HG03354 (cell line): ENCODE results near the gene HHAT.

ENCODE experiments used
- ATAC-seq: cut with Tn5 transposase; IDR thresholded peaks from one replicate; pipeline ENCODE4 v1.9.1; 2021; ENCODE audit warnings: mild to moderate bottlenecking; ENCODE audit not compliant: unreplicated experiment, poor library complexity, severe bottlenecking

The HHAT gene

GRCh38 chr1:210687582-210688279, 359.0 kb downstream of the HHAT start:
- no peak for ATAC-seq

- no peak for ATAC-seq
Measured at GRCh38 chr1:210688512-210689234, 360.0 kb downstream of the HHAT start.

- ATAC-seq: no peak
Measured at GRCh38 chr1:210689826-210690225, 361.1 kb downstream of the HHAT start.

DNA sequence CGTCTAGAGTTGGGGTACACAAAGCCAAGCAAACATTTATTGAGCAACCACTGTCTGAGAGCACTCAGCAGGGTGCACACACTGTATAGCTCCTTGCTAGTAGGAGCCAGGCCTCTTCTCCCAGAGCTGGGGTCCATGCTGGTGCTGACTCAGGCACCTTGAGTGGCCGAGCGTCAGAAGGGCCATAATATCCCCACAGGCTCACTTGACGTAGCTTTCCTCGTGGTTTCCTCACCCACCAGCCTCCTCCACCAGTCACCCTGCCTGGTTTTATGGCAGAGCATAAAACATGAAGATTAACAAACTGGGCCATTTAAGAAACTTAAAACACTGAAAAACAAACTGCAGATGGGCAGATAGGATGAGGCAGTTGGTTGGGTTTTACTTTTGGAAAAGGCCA, 361.5 kb downstream of the HHAT start:
- no peak for ATAC-seq

GRCh38 chr1:210691039-210691610, 362.4 kb downstream of the HHAT start:
- no peak for ATAC-seq

- peak; percentile 53 for ATAC-seq
Measured at GRCh38 chr1:210692796-210693195, 364.1 kb downstream of the HHAT start.

DNA sequence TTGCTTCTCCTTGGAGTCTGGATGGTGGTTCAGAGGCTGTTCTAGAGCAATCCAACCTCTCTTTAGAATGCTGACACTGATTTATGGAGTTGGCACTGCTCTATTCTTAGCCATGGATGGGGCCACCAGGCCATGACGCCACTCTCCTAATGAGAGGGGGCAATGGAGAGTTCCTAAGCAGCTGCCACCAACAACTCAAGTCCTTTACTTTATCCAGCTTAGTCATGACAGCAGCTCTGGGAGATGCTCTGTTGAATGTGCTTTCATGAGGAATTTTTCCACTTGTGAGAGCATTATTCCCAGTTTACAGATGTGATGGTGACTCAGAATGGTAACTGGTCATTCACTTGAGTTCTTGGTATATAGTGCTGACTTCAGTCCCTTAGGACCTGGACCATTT, 366.3 kb downstream of the HHAT start:
- no peak for ATAC-seq

DNA sequence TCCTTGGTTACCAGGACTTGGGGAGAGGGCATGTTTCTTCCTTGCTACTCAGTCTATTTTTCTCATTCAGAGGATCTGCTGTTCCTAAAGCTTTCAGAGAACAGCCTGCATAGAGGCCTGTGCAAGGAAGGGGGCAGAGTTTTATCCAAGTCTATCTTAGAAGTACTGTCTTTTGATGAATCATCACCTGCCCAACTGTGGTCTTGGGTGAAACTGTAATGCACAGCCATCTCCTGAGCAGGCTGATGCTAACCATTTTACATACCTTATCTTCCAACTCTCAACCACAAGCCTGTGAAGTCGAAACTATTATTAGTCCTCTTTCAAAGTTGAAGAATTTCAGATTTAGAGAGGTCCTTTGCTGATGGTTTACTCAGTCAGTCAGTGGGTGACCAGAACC, 368.0 kb downstream of the HHAT start:
- ATAC-seq: peak; percentile 94

- ATAC-seq: no peak
Measured at GRCh38 chr1:210697185-210697584, 368.5 kb downstream of the HHAT start.

DNA sequence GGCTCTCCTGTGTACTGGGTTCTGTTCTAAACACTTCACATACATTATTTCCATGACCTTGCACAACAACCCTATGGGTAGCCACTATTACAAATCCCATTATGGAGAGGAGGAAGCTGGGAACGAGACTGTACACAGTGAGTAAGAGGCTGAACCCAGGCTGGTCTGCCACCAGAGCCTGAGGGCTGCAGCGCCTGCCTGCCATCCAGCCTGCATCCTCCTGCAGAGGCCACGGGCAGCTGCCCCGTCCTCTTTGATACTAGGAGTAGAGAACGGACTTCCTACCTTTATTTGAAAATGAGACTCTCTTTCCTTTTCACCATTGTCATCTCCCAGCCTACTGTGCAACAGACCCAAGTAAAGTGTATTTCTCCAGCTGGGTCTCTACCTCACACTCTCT, 370.0 kb downstream of the HHAT start:
- no peak for ATAC-seq

DNA sequence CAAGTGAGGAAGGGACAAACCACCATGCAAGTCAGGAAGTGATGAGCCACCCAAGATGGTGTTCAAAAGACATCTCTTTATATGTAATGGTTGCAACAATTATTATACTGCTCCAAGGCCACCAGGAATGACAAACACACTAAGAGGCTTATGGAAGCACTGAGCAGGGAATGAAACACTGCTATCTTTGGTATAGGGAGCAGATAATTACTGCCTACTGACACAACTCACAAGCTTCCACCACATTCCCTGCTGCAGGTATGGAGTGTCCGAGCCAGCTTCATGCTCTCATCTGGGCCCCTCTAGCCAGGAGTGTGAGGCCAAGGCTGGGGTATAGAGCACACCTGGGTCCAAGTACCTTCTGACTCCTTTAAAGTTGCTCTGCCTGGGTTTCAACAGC, 371.4 kb downstream of the HHAT start:
- no peak for ATAC-seq

DNA sequence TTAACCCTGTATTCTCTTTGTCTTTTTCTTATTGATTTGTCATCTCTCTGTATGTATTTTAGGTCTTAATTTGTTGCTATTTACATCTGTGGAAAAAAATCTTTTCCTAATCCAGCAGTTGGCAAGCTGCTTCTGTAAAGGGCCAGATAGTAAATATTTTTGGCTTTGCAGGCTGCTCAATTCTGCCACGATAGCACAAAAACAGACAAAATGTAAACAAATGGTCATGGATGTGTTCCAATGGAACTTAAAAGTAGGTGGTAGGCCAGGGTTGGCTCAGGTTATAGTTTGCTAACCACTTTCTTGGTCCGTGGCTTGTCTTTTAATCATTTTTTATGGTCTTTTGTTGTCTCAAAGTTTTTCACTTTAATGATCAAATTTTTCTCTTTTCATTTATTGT, 371.8 kb downstream of the HHAT start:
- ATAC-seq: no peak

DNA sequence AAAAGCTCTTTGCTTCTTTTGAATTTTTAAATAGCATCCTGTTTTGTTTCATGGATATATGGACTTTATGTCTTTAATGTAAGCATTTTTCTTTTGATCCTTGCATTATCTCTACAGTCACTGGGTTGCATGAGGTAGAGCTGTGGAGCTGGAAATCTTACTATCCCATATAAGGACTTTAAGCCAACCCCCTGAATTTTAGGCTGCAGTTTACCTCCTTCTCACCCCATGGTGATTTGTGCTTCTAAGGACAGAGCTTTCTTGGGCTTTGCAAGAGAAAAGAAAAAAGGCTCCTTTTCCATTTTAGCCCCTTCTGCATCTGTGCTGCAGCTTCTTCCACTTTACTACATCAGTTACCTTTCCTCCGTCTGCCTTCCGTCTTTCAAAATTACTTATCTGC, 373.8 kb downstream of the HHAT start:
- no peak for ATAC-seq

GRCh38 chr1:210703593-210703992, 374.9 kb downstream of the HHAT start:
- ATAC-seq: no peak

- ATAC-seq: no peak
Measured at GRCh38 chr1:210705086-210705485, 376.4 kb downstream of the HHAT start.

GRCh38 chr1:210706246-210706645, 377.5 kb downstream of the HHAT start:
- ATAC-seq: no peak

DNA sequence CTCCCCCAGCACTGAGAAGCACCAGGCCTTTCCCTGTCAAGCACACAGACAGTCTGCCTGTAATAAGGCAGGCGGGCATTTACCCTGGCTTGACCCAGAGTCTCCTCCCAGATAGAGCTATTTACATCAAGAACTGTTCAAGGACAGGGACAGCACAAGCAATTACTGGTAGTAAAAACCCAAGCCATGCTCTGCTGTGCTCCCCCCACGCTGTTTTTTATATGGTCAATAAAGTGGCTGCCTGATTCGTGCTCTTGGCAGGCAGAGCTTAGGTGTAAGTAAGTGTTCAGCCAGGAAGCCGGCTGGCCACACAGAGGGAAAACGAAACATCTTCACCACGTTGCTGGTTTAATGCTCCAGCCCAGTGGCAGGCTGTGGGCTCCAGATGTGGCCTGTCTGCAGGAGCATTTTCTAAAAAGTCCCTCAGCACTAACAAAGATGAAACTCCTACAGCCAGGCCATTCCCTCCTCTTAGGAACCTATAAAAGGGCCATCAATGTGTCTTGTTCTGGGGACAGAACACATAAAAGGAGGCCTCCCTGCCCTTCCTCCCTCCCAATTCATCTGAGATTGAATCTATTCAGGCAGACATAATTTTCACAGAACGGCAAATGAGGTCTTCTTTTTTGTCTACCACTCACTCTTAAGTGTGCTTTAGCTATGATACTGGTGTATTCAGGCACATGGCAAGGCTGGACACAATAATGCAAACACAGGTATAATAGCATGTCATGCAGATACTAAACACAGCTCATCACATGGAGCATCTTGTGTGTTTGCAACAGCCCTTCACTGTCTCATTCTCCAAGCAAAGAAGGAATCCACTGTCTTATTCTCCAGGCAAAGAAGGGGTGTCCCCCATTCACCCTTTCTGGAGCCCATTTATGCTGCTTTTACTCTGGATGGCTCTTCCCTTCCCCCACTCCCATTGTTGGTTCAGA, 378.9 kb downstream of the HHAT start:
- no peak for ATAC-seq

GRCh38 chr1:210709701-210710100, 381.0 kb downstream of the HHAT start:
- ATAC-seq: no peak

DNA sequence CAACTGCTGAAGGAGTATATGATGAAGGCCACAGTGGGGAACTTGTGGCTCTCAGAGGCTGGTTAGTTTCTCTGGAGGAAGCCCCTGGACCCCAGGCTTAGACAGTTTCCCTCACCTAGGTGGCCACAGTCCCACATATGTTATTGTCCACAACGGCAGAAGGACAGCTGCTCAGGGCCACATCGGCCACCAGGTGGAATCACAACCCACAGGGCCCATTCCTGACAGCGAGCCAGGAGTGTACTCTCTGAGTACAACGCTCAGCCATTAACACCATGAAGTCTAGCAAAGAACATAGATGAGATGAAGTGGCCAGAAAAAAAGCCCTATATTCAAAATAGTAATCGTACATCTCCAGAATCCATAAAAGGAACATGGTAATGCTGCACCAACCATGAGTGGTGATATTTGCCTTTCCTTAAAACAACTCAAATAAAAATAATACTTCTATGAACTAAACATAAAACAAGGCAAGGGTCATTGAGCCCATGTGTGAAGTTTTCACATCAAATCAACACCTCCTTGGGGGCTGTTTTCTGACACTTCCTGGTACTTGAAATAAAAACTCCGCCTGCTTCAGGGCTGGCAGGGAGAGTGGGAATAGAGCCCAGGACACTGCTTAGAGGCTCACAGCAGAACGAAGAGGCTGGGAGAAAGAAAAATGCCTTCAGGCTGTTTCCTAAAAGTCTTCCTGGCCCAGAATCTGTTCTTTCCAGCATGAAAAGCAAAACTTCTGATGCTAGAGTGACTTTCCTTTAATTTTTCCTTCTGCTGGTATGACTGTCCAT, 383.3 kb downstream of the HHAT start:
- no peak for ATAC-seq
